Upper lobe of left lung (tissue), 4 donors: ENCODE measurements around the gene SLC48A1.

Experiments
- POLR2A ChIP-seq, 4 donors: fragments of 450-650 bp; IDR thresholded peaks; one replicate each; pipeline ENCODE4 v1.5.1; 2016 to 2017; ENCODE audit warnings: antibody characterized with exemption in 4 of 4, mild to moderate bottlenecking in 2 of 4
- TF ChIP-seq, protein P1 (sequence below), 6 experiments: fragments of 450-650 bp in 4 of 6; fragments of 200-600 bp in 2 of 6; sonication (generic) in 2 of 6; IDR thresholded peaks; one replicate each; pipeline ENCODE4 v1.5.1; 2016 to 2019; ENCODE audit warnings: antibody characterized with exemption in 6 of 6

DNA sequence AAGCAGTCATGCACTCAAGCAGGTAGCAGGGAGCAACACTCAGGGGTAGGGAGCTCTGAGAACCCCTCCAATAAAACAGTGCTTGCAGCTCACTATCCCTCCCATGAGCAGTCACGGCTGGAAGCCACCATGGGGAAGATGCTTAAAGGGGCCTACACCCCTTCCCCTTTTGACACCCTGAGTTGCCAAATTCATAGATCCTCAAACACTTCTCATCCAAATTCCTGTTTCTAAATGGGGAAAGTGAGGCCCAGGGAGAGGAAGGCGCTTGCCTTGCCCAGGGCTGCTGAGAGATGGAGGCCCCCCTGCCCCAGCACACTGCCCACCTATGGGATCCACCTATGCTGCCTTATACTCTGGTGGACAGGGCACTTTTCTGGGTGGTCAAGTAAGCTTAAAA, 40.5 kb upstream of the SLC48A1 start:
- TF ChIP-seq, protein P1, sequence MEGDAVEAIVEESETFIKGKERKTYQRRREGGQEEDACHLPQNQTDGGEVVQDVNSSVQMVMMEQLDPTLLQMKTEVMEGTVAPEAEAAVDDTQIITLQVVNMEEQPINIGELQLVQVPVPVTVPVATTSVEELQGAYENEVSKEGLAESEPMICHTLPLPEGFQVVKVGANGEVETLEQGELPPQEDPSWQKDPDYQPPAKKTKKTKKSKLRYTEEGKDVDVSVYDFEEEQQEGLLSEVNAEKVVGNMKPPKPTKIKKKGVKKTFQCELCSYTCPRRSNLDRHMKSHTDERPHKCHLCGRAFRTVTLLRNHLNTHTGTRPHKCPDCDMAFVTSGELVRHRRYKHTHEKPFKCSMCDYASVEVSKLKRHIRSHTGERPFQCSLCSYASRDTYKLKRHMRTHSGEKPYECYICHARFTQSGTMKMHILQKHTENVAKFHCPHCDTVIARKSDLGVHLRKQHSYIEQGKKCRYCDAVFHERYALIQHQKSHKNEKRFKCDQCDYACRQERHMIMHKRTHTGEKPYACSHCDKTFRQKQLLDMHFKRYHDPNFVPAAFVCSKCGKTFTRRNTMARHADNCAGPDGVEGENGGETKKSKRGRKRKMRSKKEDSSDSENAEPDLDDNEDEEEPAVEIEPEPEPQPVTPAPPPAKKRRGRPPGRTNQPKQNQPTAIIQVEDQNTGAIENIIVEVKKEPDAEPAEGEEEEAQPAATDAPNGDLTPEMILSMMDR (IDR thresholded peaks at IDR 0.05) = no peak
- TF ChIP-seq POLR2A (IDR thresholded peaks at IDR 0.05) = no peak
